ENCODE data around the gene CHD1. TPM values are rescaled to one million over a fixed set of nuclear protein-coding genes. Genes with fewer than 3 reads are reported as not detected.

The CHD1 gene
- total and polyA plus RNA-seq, 2 donors (not counting 3 experiments of a cell fraction or from before 2014, with no cell fraction given): 16.2 to 48.9 TPM

GRCh38 chr5:98911280-98912040, 17.3 kb downstream of the CHD1 start:
- dilution Hi-C loops (cut with MboI; ENCODE audit: extremely low pct_ligation_motif_present, low sequenced_read_pairs) (no loop called here), intact Hi-C loops (cut with micrococcal nuclease) (no loop called here)
- no peak overlapping the region for H3K4me3 ChIP-seq (replicated peaks in 1 of 3; ENCODE audit: insufficient read depth in 1 of 3, low read depth in 1 of 3, low read length in 3 of 3)
- no peak overlapping the region for H3K4me2 ChIP-seq (ENCODE audit: insufficient read depth, low read length)
- no peaks in the 10 kb centered on the region for H3K9me1 ChIP-seq (replicated peaks; ENCODE audit: control insufficient read depth, extremely low read depth, insufficient read depth, low read length)
- no peak for FAIRE-seq
- H3K9me3 ChIP-seq (replicated peaks; ENCODE audit: control insufficient read depth, insufficient read depth, low read length): no peaks in the 10 kb centered on the region
- TF ChIP-seq CTCF (IDR thresholded peaks at IDR 0.05; ENCODE audit: extremely low read depth in 1 of 2, insufficient read depth in 1 of 2, low read depth in 1 of 2, low read length in 2 of 2) (no peak), EZH2 (IDR thresholded peaks at IDR 0.05; ENCODE audit: borderline replicate concordance, low read depth, low read length, severe bottlenecking) (no peak), JUN (IDR thresholded peaks at IDR 0.05; ENCODE audit: borderline replicate concordance, insufficient read depth, insufficient read length, low read depth) (no peak), MAX (IDR thresholded peaks at IDR 0.05; ENCODE audit: insufficient read depth, insufficient read length) (no peak), POLR2A (IDR thresholded peaks at IDR 0.05; ENCODE audit: low read depth, low read length) (no peak), GATA2 (IDR thresholded peaks at IDR 0.05; ENCODE audit: insufficient read depth, insufficient read length, low read depth, low read length) (no peak)
- no peak overlapping the region for H3K9ac ChIP-seq (replicated peaks; ENCODE audit: extremely low read depth, insufficient read depth, low read length)
- no peak overlapping the region for H3K27ac ChIP-seq (ENCODE audit: insufficient read depth, low read depth, low read length)
- CTCF ChIA-PET: interaction anchor here (1.1 to 1.4 kb wide), 2 partner anchors 121 to 149 kb away, joined by 4 to 8 read pairs; no protein-coding TSS in a partner anchor
- H3K79me2 ChIP-seq (ENCODE audit: control insufficient read depth, insufficient read depth, low read length): peaks cover 93% of the 10 kb centered on the region
- H3K4me1 ChIP-seq (ENCODE audit: control insufficient read depth, extremely low read depth, insufficient read depth, low read length): peaks cover 3% of the 10 kb centered on the region
- DNase-seq (ENCODE audit: low read depth, low spot score): no peak
- POLR2A ChIA-PET: no interaction called here
- no peaks in the 10 kb centered on the region for H3K36me3 ChIP-seq (ENCODE audit: control insufficient read depth in 2 of 2, extremely low read depth in 1 of 2, insufficient read depth in 2 of 2, low read length in 2 of 2)
- H2AFZ ChIP-seq (ENCODE audit: low read depth, low read length): no peak overlapping the region
- peaks cover 9% of the 10 kb centered on the region for H4K20me1 ChIP-seq (replicated peaks; ENCODE audit: control insufficient read depth, extremely low read depth, insufficient read depth, low read length)
- H3K27me3 ChIP-seq (ENCODE audit: control insufficient read depth in 2 of 2, insufficient read depth in 2 of 2, low read length in 2 of 2): no peaks in the 10 kb centered on the region
- BruUV-seq (replicated peaks): no TSS peak

Data from endothelial cell of umbilical vein (primary cell).